GDM1 (cell line): ENCODE measurements around the gene DOCK4.

Experiments used
- DNase-seq: peaks from one replicate; lab custom pipeline; 2025; lab: John Stamatoyannopoulos, UW

Gene DOCK4

GRCh38 chr7:112161253-112162141, 44.7 kb downstream of the DOCK4 start:
- DNase-seq = no peak

- DNase-seq = no peak
Measured at GRCh38 chr7:112160771-112161150, 45.4 kb downstream of the DOCK4 start.

- DNase-seq = no peak
Measured at GRCh38 chr7:112160130-112160770, 45.9 kb downstream of the DOCK4 start.

GRCh38 chr7:112159351-112159750, 46.8 kb downstream of the DOCK4 start:
- peak; percentile 22 for DNase-seq

GRCh38 chr7:112157072-112157471, 49.1 kb downstream of the DOCK4 start:
- DNase-seq = peak; percentile 64

GRCh38 chr7:112156412-112156811, 49.8 kb downstream of the DOCK4 start:
- no peak for DNase-seq

GRCh38 chr7:112154690-112155089, 51.5 kb downstream of the DOCK4 start:
- no peak for DNase-seq

GRCh38 chr7:112152186-112152585, 54.0 kb downstream of the DOCK4 start:
- no peak for DNase-seq

GRCh38 chr7:112150823-112151641, 55.2 kb downstream of the DOCK4 start:
- no peak for DNase-seq

GRCh38 chr7:112149734-112150133, 56.5 kb downstream of the DOCK4 start:
- DNase-seq = no peak

- no peak for DNase-seq
Measured at GRCh38 chr7:112147793-112148361, 58.3 kb downstream of the DOCK4 start.

- no peak for DNase-seq
Measured at GRCh38 chr7:112145206-112145605, 61.0 kb downstream of the DOCK4 start.

- no peak for DNase-seq
Measured at GRCh38 chr7:112144284-112145059, 61.7 kb downstream of the DOCK4 start.

GRCh38 chr7:112143582-112143981, 62.6 kb downstream of the DOCK4 start:
- no peak for DNase-seq

- no peak for DNase-seq
Measured at GRCh38 chr7:112143136-112143535, 63.1 kb downstream of the DOCK4 start.

- no peak for DNase-seq
Measured at GRCh38 chr7:112140600-112140999, 65.6 kb downstream of the DOCK4 start.

- no peak for DNase-seq
Measured at GRCh38 chr7:112138938-112139337, 67.3 kb downstream of the DOCK4 start.

- DNase-seq = no peak
Measured at GRCh38 chr7:112138325-112138852, 67.8 kb downstream of the DOCK4 start.

GRCh38 chr7:112137141-112138101, 68.8 kb downstream of the DOCK4 start:
- no peak for DNase-seq
